ENCODE data around the gene JAKMIP3.

Gene JAKMIP3

DNA sequence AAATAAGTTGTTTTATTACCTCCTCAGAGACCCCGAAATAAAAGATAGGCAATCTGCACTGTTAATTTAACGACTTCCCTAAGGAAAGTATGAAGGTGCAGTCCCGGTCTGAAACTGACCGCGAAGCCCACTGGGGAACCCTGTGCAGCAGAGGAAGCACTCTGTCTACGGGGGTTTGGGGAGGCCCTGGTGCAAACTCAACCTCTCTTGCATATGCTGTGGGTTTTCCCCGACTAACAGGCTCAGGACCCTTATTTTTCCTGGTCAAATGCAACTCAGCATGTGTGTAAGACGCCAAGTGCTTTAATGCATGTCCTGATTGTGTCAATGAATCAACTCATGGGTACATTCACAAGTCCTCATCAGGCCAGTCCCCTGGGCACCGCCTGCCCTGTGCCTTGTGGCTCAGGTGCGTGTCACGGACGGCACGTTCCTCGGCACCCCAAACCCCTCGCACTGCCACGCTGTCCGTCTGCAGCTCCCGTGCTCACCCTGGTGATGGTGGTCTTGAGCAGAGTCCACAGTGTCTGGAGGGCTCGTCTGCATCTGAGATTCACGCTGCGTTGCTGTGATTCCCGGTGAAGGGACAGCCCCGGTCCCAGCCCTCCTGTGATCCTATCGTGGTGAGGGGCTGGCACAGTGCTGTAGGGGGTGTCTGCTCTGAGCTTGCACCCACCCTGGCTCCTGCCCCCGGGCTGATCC is 33.8 kb downstream of the JAKMIP3 start:
- Histone ChIP-seq H3K27ac (ENCODE audit: low read depth, low read length) (no peak overlapping the region), H3K4me2 (ENCODE audit: low read depth, low read length, poor library complexity, severe bottlenecking) (no peak overlapping the region), H3K4me3 (ENCODE audit: insufficient read depth, low read length, poor library complexity, severe bottlenecking) (no peak overlapping the region), H3K9me3 (ENCODE audit: insufficient read depth, low read length) (no peaks in the 10 kb centered on the region), H3K9me2 (replicated peaks; ENCODE audit: insufficient read depth, low read length) (no peaks in the 10 kb centered on the region), H3K27me3 (ENCODE audit: low read length) (no peaks in the 10 kb centered on the region), H4K20me1 (ENCODE audit: low read depth, low read length) (no peaks in the 10 kb centered on the region), H3K9ac (ENCODE audit: low read length) (no peak overlapping the region), H3K36me3 (ENCODE audit: low read length) (no peaks in the 10 kb centered on the region), H3F3A (ENCODE audit: insufficient read depth) (no peaks in the 10 kb centered on the region), H2AFZ (ENCODE audit: low read depth, low read length, severe bottlenecking) (no peak overlapping the region), H3K79me2 (ENCODE audit: insufficient read depth, low read length) (no peaks in the 10 kb centered on the region)
- TF ChIP-seq CTCF (IDR thresholded peaks at IDR 0.05; ENCODE audit: insufficient read depth, low read length, poor library complexity, severe bottlenecking), result no peak
- TF ChIP-seq EZH2phosphoT487 (conservative IDR thresholded peaks at IDR 0.05; ENCODE audit: low read length), result no peak

DNA sequence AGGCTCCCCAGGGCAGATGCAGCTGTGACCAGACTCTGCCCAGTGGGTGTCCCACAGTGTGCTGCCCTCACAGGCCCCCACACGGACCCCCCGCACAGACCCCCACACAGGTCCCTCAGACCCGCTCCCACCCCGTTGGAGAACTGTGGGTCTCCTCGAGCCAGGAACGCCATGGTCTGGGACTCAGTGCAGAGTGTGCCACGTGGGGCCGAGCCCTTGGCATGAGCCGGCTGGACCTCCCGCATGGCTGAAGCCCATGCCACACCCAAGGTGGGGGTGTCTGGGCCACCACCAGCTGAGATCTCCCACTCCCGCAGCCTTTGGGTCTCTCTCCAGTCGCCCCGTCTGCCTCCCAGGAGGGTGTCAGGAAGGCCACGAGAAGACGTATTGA is 34.3 kb downstream of the JAKMIP3 start:
- Histone ChIP-seq H3K27ac (ENCODE audit: low read depth, low read length) (no peak overlapping the region), H3F3A (ENCODE audit: insufficient read depth) (no peaks in the 10 kb centered on the region), H3K79me2 (ENCODE audit: insufficient read depth, low read length) (no peaks in the 10 kb centered on the region), H3K4me3 (ENCODE audit: insufficient read depth, low read length, poor library complexity, severe bottlenecking) (no peak overlapping the region), H2AFZ (ENCODE audit: low read depth, low read length, severe bottlenecking) (no peak overlapping the region), H3K27me3 (ENCODE audit: low read length) (no peaks in the 10 kb centered on the region), H3K4me2 (ENCODE audit: low read depth, low read length, poor library complexity, severe bottlenecking) (no peak overlapping the region), H3K36me3 (ENCODE audit: low read length) (no peaks in the 10 kb centered on the region), H3K9ac (ENCODE audit: low read length) (no peak overlapping the region), H3K9me3 (ENCODE audit: insufficient read depth, low read length) (no peaks in the 10 kb centered on the region), H3K9me2 (replicated peaks; ENCODE audit: insufficient read depth, low read length) (no peaks in the 10 kb centered on the region), H4K20me1 (ENCODE audit: low read depth, low read length) (no peaks in the 10 kb centered on the region)
- TF ChIP-seq CTCF (IDR thresholded peaks at IDR 0.05; ENCODE audit: insufficient read depth, low read length, poor library complexity, severe bottlenecking) (no peak), EZH2phosphoT487 (conservative IDR thresholded peaks at IDR 0.05; ENCODE audit: low read length) (no peak)

DNA sequence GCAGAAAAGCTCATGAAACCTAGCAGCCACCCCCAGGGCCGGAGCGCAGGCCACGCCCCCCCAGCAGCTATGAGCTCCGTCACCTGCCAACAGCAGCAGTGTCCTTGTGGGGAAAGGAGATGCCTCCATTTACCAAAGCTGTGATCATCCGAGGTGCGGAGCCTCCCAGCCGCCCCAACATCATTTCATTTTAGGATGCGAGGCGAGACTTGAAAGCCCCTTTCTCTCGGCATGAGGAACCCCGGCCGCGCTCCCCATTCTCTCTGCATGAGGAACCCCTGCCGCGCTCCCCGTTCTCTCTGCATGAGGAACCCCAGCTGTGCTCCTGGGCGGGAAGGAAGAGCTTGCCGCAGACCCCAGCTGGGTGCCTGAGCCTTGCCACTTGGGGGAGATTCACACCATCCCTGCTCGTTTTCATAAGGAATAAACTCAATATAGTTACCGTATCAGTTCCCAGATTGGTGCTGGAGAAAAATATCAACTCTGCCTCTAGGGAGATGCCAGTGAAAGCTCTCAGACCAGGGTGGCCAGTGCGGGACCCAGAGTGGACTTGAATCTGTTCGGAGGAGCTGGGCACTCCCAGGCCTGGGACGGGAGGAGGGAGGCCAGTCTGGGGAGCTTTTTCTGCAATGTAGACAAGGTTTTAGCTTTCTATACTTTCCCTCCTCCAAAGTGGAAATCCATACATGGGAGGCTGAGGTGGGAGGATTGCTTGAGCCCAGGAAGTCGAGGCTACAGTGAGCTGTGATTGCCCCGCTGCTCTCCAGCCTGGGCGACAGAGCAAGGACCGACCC is 35.0 kb downstream of the JAKMIP3 start:
- no peak overlapping the region for H3K4me2 ChIP-seq (ENCODE audit: low read depth, low read length, poor library complexity, severe bottlenecking)
- no peak overlapping the region for H2AFZ ChIP-seq (ENCODE audit: low read depth, low read length, severe bottlenecking)
- H3K9me2 ChIP-seq (replicated peaks; ENCODE audit: insufficient read depth, low read length), result no peaks in the 10 kb centered on the region
- TF ChIP-seq EZH2phosphoT487 (conservative IDR thresholded peaks at IDR 0.05; ENCODE audit: low read length) (no peak), CTCF (IDR thresholded peaks at IDR 0.05; ENCODE audit: insufficient read depth, low read length, poor library complexity, severe bottlenecking) (no peak)
- no peaks in the 10 kb centered on the region for H3K9me3 ChIP-seq (ENCODE audit: insufficient read depth, low read length)
- H3K79me2 ChIP-seq (ENCODE audit: insufficient read depth, low read length), result no peaks in the 10 kb centered on the region
- no peaks in the 10 kb centered on the region for H4K20me1 ChIP-seq (ENCODE audit: low read depth, low read length)
- no peak overlapping the region for H3K4me3 ChIP-seq (ENCODE audit: insufficient read depth, low read length, poor library complexity, severe bottlenecking)
- H3K36me3 ChIP-seq (ENCODE audit: low read length), result no peaks in the 10 kb centered on the region
- H3K27me3 ChIP-seq (ENCODE audit: low read length), result no peaks in the 10 kb centered on the region
- no peaks in the 10 kb centered on the region for H3F3A ChIP-seq (ENCODE audit: insufficient read depth)
- H3K9ac ChIP-seq (ENCODE audit: low read length), result no peak overlapping the region
- no peak overlapping the region for H3K27ac ChIP-seq (ENCODE audit: low read depth, low read length)
